Measurements from ENCODE around the gene C6. TPM values are rescaled to one million over a fixed set of nuclear protein-coding genes. Genes with fewer than 3 reads are reported as not detected.

The C6 gene
- total and polyA plus RNA-seq, 2 of the 13 experiments (the other 11 are each of a cell fraction or from before 2014, with no cell fraction given): 0.28 to 4.7 TPM

DNA sequence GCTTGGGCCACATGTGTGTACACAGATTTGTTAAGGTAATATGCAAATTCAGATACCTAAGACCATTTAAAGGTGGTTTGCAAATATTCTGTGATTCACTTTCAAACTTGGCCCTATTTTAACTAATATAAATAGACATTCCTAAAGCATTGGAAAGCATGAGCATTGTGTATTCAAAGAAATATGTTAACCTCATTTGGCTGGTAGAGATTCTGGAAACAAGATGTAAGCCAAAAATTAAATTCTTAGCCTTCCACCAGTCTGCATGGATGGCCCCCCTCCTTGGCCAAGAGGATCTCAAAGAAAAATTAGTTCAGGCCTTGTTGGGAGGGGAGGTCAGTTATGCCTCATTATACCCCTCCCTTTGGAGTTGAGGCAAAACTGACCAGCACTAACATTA lies 38.7 kb upstream of the C6 start:
- ATAC-seq: no peak
- Histone ChIP-seq H3K36me3 (replicated peaks in 1 of 2; ENCODE audit: control insufficient read depth in 1 of 2, insufficient read depth in 2 of 2, low read length in 2 of 2) (no peaks in the 10 kb centered on the region), H3K27me3 (ENCODE audit: control insufficient read depth in 1 of 2, insufficient read depth in 2 of 2, low read length in 2 of 2) (no peaks in the 10 kb centered on the region), H3K27ac (ENCODE audit: extremely low read length, insufficient read depth, low read length) (no peak overlapping the region), H3K4me3 (replicated peaks in 1 of 3; ENCODE audit: insufficient read depth in 1 of 3, low read depth in 2 of 3, low read length in 3 of 3) (no peak overlapping the region), H2AFZ (ENCODE audit: low read length) (no peak overlapping the region), H4K20me1 (ENCODE audit: insufficient read depth, low read length) (no peaks in the 10 kb centered on the region), H3K9ac (ENCODE audit: insufficient read depth, low read depth, low read length) (no peak overlapping the region), H3K4me1 (ENCODE audit: insufficient read depth, low read length) (no peaks in the 10 kb centered on the region), H3K9me3 (ENCODE audit: low read length) (peaks cover 11% of the 10 kb centered on the region), H3K4me2 (ENCODE audit: low read depth, low read length) (no peak overlapping the region), H3K79me2 (ENCODE audit: insufficient read depth, low read length) (no peaks in the 10 kb centered on the region)
- ChIA-PET POLR2A (no interaction called here), CTCF (ENCODE audit: low intra/inter-chr PET ratio, low total read pairs) (no interaction called here)
- in situ Hi-C loops (cut with HindIII; ENCODE audit: extremely low pct_ligation_motif_present, low pct_unique_long_range_greater_than_20kb) (loop anchor here (25.0 kb wide), 1 partner anchor 585 kb away; no protein-coding TSS in a partner anchor), intact Hi-C loops (cut with micrococcal nuclease; ENCODE audit: unreplicated experiment) (no loop called here)
- no TSS peak for BruUV-seq (replicated peaks)
- no peak for FAIRE-seq
- TF ChIP-seq ZMYM4 (CRISPR knock-in tag; IDR thresholded peaks at IDR 0.05) (no peak), JUNB (CRISPR knock-in tag; IDR thresholded peaks at IDR 0.05; ENCODE audit: borderline replicate concordance) (no peak), IRX3 (CRISPR knock-in tag; IDR thresholded peaks at IDR 0.05; ENCODE audit: borderline replicate concordance, low read depth) (no peak), GZF1 (CRISPR knock-in tag; IDR thresholded peaks at IDR 0.05) (no peak)
- TF ChIP-seq, protein P1, sequence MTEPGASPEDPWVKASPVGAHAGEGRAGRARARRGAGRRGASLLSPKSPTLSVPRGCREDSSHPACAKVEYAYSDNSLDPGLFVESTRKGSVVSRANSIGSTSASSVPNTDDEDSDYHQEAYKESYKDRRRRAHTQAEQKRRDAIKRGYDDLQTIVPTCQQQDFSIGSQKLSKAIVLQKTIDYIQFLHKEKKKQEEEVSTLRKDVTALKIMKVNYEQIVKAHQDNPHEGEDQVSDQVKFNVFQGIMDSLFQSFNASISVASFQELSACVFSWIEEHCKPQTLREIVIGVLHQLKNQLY (CRISPR knock-in tag; IDR thresholded peaks at IDR 0.05): no peak
- no peak for DNase-seq (ENCODE audit: low spot score)

DNA sequence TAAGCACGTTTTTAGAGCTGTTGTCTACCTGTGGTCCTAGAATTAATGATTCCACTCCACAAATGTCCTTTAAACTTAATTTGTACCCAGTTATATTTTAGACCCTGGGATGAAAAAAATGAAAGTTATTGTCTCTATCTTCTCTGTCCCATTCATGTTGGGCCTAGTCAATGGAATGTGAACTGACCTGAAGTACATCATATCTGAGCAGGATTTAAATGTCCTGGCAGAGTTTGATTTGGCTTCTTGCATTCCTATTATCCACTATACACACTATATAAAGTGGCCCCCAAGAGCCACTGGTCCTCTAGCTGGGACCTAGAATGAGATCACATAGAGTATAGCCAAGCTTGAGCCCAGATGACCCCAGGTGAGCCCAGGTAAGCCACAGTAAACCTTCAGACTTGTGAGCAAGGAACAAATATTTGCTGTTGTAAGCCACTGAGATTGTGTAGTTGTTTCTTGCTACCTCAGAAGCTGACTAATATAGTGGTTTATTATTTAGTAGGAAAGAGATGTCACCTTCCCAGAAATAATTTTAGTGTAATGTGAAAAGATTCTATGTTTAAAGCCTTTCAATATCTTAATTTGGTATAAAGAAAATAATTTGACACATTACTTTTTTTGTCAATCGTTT lies 37.1 kb upstream of the C6 start:
- WGBS (ENCODE audit: low lambda C conversion rate): 1% methylated on average over 2 of the region's 2 CpGs
- intact Hi-C loops (cut with micrococcal nuclease; ENCODE audit: unreplicated experiment) (no loop called here), in situ Hi-C loops (cut with HindIII; ENCODE audit: extremely low pct_ligation_motif_present, low pct_unique_long_range_greater_than_20kb) (loop anchor here (25.0 kb wide), 1 partner anchor 587 kb away; no protein-coding TSS in a partner anchor)
- ATAC-seq: no peak
- Histone ChIP-seq H3K4me3 (replicated peaks in 1 of 3; ENCODE audit: insufficient read depth in 1 of 3, low read depth in 2 of 3, low read length in 3 of 3) (no peak overlapping the region), H3K9me3 (ENCODE audit: low read length) (peaks cover 5% of the 10 kb centered on the region), H2AFZ (ENCODE audit: low read length) (no peak overlapping the region), H3K27me3 (ENCODE audit: control insufficient read depth in 1 of 2, insufficient read depth in 2 of 2, low read length in 2 of 2) (no peaks in the 10 kb centered on the region), H3K4me1 (ENCODE audit: insufficient read depth, low read length) (no peaks in the 10 kb centered on the region), H3K79me2 (ENCODE audit: insufficient read depth, low read length) (no peaks in the 10 kb centered on the region), H3K4me2 (ENCODE audit: low read depth, low read length) (no peak overlapping the region), H3K27ac (ENCODE audit: extremely low read length, insufficient read depth, low read length) (no peak overlapping the region), H3K36me3 (replicated peaks in 1 of 2; ENCODE audit: control insufficient read depth in 1 of 2, insufficient read depth in 2 of 2, low read length in 2 of 2) (no peaks in the 10 kb centered on the region), H4K20me1 (ENCODE audit: insufficient read depth, low read length) (no peaks in the 10 kb centered on the region), H3K9ac (ENCODE audit: insufficient read depth, low read depth, low read length) (no peak overlapping the region)
- FAIRE-seq: no peak
- BruUV-seq (replicated peaks): no TSS peak
- CTCF ChIA-PET (ENCODE audit: low intra/inter-chr PET ratio, low total read pairs): no interaction called here
- POLR2A ChIA-PET: no interaction called here
- no peak for DNase-seq (ENCODE audit: low spot score)
- TF ChIP-seq FOXJ3 (CRISPR knock-in tag; IDR thresholded peaks at IDR 0.05; ENCODE audit: borderline replicate concordance) (no peak), ZNF274 (CRISPR knock-in tag; IDR thresholded peaks at IDR 0.05) (no peak), ASH2L (IDR thresholded peaks at IDR 0.05; ENCODE audit: insufficient read length, low read depth, low read length) (no peak), HNF4A (CRISPR knock-in tag; IDR thresholded peaks at IDR 0.05) (no peak), PHB2 (IDR thresholded peaks at IDR 0.05; ENCODE audit: partially characterized antibody) (no peak), KLF13 (CRISPR knock-in tag; IDR thresholded peaks at IDR 0.05) (no peak), GPN1 (CRISPR knock-in tag; IDR thresholded peaks at IDR 0.05; ENCODE audit: borderline replicate concordance) (no peak), ZBTB39 (CRISPR knock-in tag; IDR thresholded peaks at IDR 0.05) (no peak), MAFK (conservative IDR thresholded peaks at IDR 0.05 in 1 of 2, IDR thresholded peaks at IDR 0.05 in 1 of 2; ENCODE audit: low read length in 2 of 2) (no peak), ZNF224 (CRISPR knock-in tag; IDR thresholded peaks at IDR 0.05) (no peak), PRPF4 (IDR thresholded peaks at IDR 0.05; ENCODE audit: low read depth, low read length, poor library complexity, severe bottlenecking) (no peak)

All from HepG2 (cell line).